GM12878 (cell line): Measurements from ENCODE around the gene EIF5A. TPM values are rescaled to one million over a fixed set of nuclear protein-coding genes. Genes with fewer than 3 reads are reported as not detected.

ENCODE experiments used
- ATAC-seq: fragments of 200-7000 bp; cut with Tn5 transposase; 3 replicates; pipeline ENCODE4 v1.9.1; 2020; ENCODE audit warnings: mild to moderate bottlenecking, moderate library complexity
- BruUV-seq: library from RNA; stranded (reverse); fragments of 400-500 nt; replicated peaks from 2 replicates; lab custom pipeline; 2021; lab: Mats Ljungman, UMichigan
- CTCF ChIA-PET: fragments of 300-600 bp; sonication (Branson Sonifier 250); formaldehyde crosslinking; extraction: SDS; loops from one replicate; lab custom pipeline; 2021; ENCODE audit warnings: inconsistent platforms; lab: Yijun Ruan, JAX
- POLR2A ChIA-PET: fragments of 350-600 bp; formaldehyde crosslinking; extraction: SDS; loops from one replicate; lab custom pipeline; 2021; ENCODE audit warnings: inconsistent platforms; lab: Charles Lee
- RAD21 ChIA-PET: fragments of 300-600 bp; sonication (Branson Sonifier 250); formaldehyde crosslinking; loops from one replicate; lab custom pipeline; 2023; ENCODE audit warnings: antibody characterized with exemption; ENCODE audit not compliant: unreplicated experiment; lab: Charles Lee
- SMC1A ChIA-PET: fragments of 300-600 bp; sonication (Branson Sonifier 250); formaldehyde crosslinking; loops from one replicate; lab custom pipeline; 2023; ENCODE audit not compliant: unreplicated experiment, uncharacterized antibody; lab: Charles Lee
- DNase-seq: peaks from one replicate; pipeline ENCODE4 v3.0.0-alpha.2; 2011; ENCODE audit warnings: low read depth, low spot score
- FAIRE-seq: peaks from 3 replicates; lab custom pipeline; 2011; peaks lifted over from hg19 to GRCh38; lab: Jason Lieb, UNC
- H2AFZ ChIP-seq: 2 replicates; pipeline ENCODE4 v1.6.0; 2011; ENCODE audit warnings: low read depth, low read length, control low read depth; ENCODE audit not compliant: control insufficient read depth
- H3K27ac ChIP-seq: 2 replicates; pipeline ENCODE4 v1.5.1; 2011; ENCODE audit warnings: control low read depth; ENCODE audit not compliant: control insufficient read depth, insufficient read depth
- H3K27me3 ChIP-seq, 2 experiments: replicated peaks in 1 of 2; 2 replicates each; pipeline versions ENCODE4 v1.6.0 to v1.6.1; 2011; ENCODE audit warnings: low read length in 1 of 2; ENCODE audit not compliant: control insufficient read depth in 2 of 2, insufficient read depth in 2 of 2
- H3K36me3 ChIP-seq, 2 experiments: 2 replicates each; pipeline ENCODE4 v1.5.1; 2011; ENCODE audit warnings: low read length in 1 of 2; ENCODE audit not compliant: control insufficient read depth in 2 of 2, insufficient read depth in 2 of 2
- H3K4me1 ChIP-seq: 2 replicates; pipeline ENCODE4 v1.6.1; 2011; ENCODE audit warnings: mild to moderate bottlenecking, low read length, moderate library complexity, mixed read lengths; ENCODE audit not compliant: control insufficient read depth, insufficient read depth
- H3K4me2 ChIP-seq: 2 replicates; pipeline ENCODE4 v1.6.0; 2011; ENCODE audit warnings: control low read depth; ENCODE audit not compliant: control insufficient read depth, insufficient read depth
- H3K4me3 ChIP-seq: fragments of 200-600 bp; sonication (generic); 2 replicates; pipeline ENCODE4 v1.5.1; 2016
- H3K79me2 ChIP-seq: 2 replicates; pipeline ENCODE4 v1.6.0; 2011; ENCODE audit warnings: low read length; ENCODE audit not compliant: control insufficient read depth, insufficient read depth
- H3K9ac ChIP-seq: 2 replicates; pipeline ENCODE4 v1.8.0; 2011; ENCODE audit warnings: low read length, control low read depth, mixed read lengths; ENCODE audit not compliant: control insufficient read depth, insufficient read depth
- H3K9me3 ChIP-seq: replicated peaks from 3 replicates; pipeline ENCODE4 v1.5.1; 2011; ENCODE audit warnings: mild to moderate bottlenecking, low read length; ENCODE audit not compliant: control insufficient read depth, insufficient read depth
- H4K20me1 ChIP-seq: 2 replicates; pipeline ENCODE4 v1.6.0; 2011; ENCODE audit not compliant: control insufficient read depth, insufficient read depth
- BACH1 ChIP-seq: fragments of 450-650 bp; IDR thresholded peaks from 2 replicates; pipeline ENCODE4 v1.6.1; 2017; ENCODE audit warnings: mild to moderate bottlenecking, borderline replicate concordance
- CEBPZ ChIP-seq: fragments of 150-350 bp; IDR thresholded peaks from 2 replicates; pipeline ENCODE4 v1.6.1; 2016; ENCODE audit warnings: low read depth, low read length
- CHD2 ChIP-seq: IDR thresholded peaks from 2 replicates; pipeline ENCODE4 v1.6.1; 2011; ENCODE audit warnings: low read depth, low read length, improper control_type of control experiment, borderline replicate concordance
- NKRF ChIP-seq: fragments of 450-650 bp; conservative IDR thresholded peaks from 2 replicates; pipeline ENCODE4 v1.6.1; 2017; ENCODE audit warnings: mild to moderate bottlenecking, moderate library complexity
- NR2C2 ChIP-seq: IDR thresholded peaks from 2 replicates; pipeline ENCODE4 v1.6.1; 2011; ENCODE audit warnings: borderline replicate concordance, low read depth; ENCODE audit not compliant: control insufficient read depth, insufficient read length
- PRDM15 ChIP-seq: fragments of 450-650 bp; formaldehyde crosslinking; IDR thresholded peaks from 2 replicates; pipeline ENCODE4 v1.4.0; 2020; ENCODE audit warnings: mild to moderate bottlenecking, moderate library complexity
- RELB ChIP-seq: fragments of 450-650 bp; IDR thresholded peaks from 2 replicates; pipeline ENCODE4 v1.6.1; 2017; ENCODE audit warnings: low read depth, mild to moderate bottlenecking, moderate library complexity
- TCF12 ChIP-seq: IDR thresholded peaks from 2 replicates; pipeline ENCODE4 v1.6.1; 2011; ENCODE audit warnings: low read depth, mild to moderate bottlenecking, low read length
- USF2 ChIP-seq: IDR thresholded peaks from 2 replicates; pipeline ENCODE4 v1.6.1; 2011; ENCODE audit warnings: low read depth, low read length, improper control_type of control experiment, borderline replicate concordance
- ZNF384 ChIP-seq: IDR thresholded peaks from 2 replicates; pipeline ENCODE4 v1.6.1; 2012; ENCODE audit warnings: low read depth, mild to moderate bottlenecking, low read length, improper control_type of control experiment, borderline replicate concordance
- WGBS: methylation state at CpG from one replicate; pipeline ENCODE4 v1.1.6; 2016; ENCODE audit warnings: low lambda C conversion rate; ENCODE audit not compliant: insufficient replicate concordance, insufficient coverage; ENCODE audit errors: missing lambda C conversion rate; 5-methylcytosine and 5-hydroxymethylcytosine counted together
- in situ Hi-C: fragments of 300-500 bp; cut with MboI; formaldehyde crosslinking; loops from 9 replicates; pipeline ENCODE4 v1.14.3; 2018; ENCODE audit warnings: mixed read lengths
- intact Hi-C: fragments of 100-400 bp; cut with micrococcal nuclease; formaldehyde crosslinking; loops from one replicate; pipeline ENCODE4 v1.14.2; 2022; ENCODE audit not compliant: unreplicated experiment
- polyA plus RNA-seq, 11 experiments: library from polyadenylated mRNA; depleted of rRNA in 4 of 11; unstranded in 6 of 11; stranded (reverse) in 5 of 11; fragments of >200 nt; fragmentation: Nextera tagmentation in 4 of 11; fragmentation: Illumina TruSeq in 1 of 11; extraction: Ambion mirVana in 4 of 11; extraction: Trizol in 1 of 11; gene quantifications; 1 replicate in 1 of 11; 2 replicates in 10 of 11; pipeline versions ENCODE4 v1.2.1 to v1.2.3, GENCODE V29; 2011 to 2016; ENCODE audit warnings: inconsistent platforms in 2 of 11, missing spikeins in 2 of 11, low read depth in 1 of 11
- total RNA-seq, 4 experiments: library from RNA; depleted of rRNA in 3 of 4; stranded (reverse); fragments of >200 nt in 3 of 4; fragmentation: Illumina TruSeq in 1 of 4; extraction: Trizol in 1 of 4; gene quantifications; 2 replicates each; pipeline versions ENCODE4 v1.2.1 to v1.2.3, GENCODE V29; 2013 to 2021

EIF5A gene
- total and polyA plus RNA-seq, 10 of the 15 experiments (the other 5 are each of a cell fraction or from before 2014, with no cell fraction given): 26.5 to 1,792 (median 944) TPM

GRCh38 chr17:7263801-7264078, 43.7 kb upstream of the EIF5A start:
- Histone ChIP-seq H3K4me1 (peaks cover 17% of the 10 kb centered on the region), H3K27me3 (peaks cover 3 to 5% of the 10 kb centered on the region in 2 experiments; a peak in 2 of 4 replicates), H3K9me3 (no peaks in the 10 kb centered on the region), H3K36me3 (no peaks in the 10 kb centered on the region; a peak in 1 of 4 replicates), H3K79me2 (no peaks in the 10 kb centered on the region), H3K4me2 (no peak overlapping the region), H4K20me1 (no peaks in the 10 kb centered on the region), H3K4me3 (no peak overlapping the region), H3K9ac (no peak overlapping the region), H2AFZ (no peak overlapping the region), H3K27ac (no peak overlapping the region)
- ChIA-PET RAD21 (no interaction called here), POLR2A (interaction anchor here (0.6 to 0.7 kb wide), 2 partner anchors 66 to 99 kb away, joined by 3 to 6 read pairs; no protein-coding TSS in a partner anchor), CTCF (interaction anchor here (1.1 kb wide), 1 partner anchor 43 kb away, joined by 4 read pairs; no protein-coding TSS in a partner anchor), SMC1A (interaction anchor here (0.8 kb wide), 1 partner anchor 9 kb away, joined by 6 read pairs; no protein-coding TSS in a partner anchor)
- 55% methylated on average over 4 of the region's 4 CpGs for WGBS
- FAIRE-seq (no peak), DNase-seq (no peak), ATAC-seq (no peak)
- intact Hi-C loops (no loop called here), in situ Hi-C loops (no loop called here)
- BruUV-seq: no TSS peak
- no peak for TF ChIP-seq RELB
- TF ChIP-seq NR2C2: no peak
- TF ChIP-seq TCF12: no peak
- TF ChIP-seq NKRF: no peak
- TF ChIP-seq USF2: no peak
- no peak for TF ChIP-seq PRDM15 (CRISPR knock-in tag)
- TF ChIP-seq BACH1: no peak
- no peak for TF ChIP-seq CEBPZ
- TF ChIP-seq ZNF384: no peak
- TF ChIP-seq CHD2: no peak
